ENCODE results near the gene DNHD1. TPM values are rescaled to one million over a fixed set of nuclear protein-coding genes. Genes with fewer than 3 reads are reported as not detected.
A peak's percentile ranks its signal among the peaks of the same experiment; 100 is the strongest.
"Not testable (repeated sequence)": the region's sequence is repeated elsewhere in the genome, so short reads cannot be mapped to it uniquely, and the experiment has no call there.

Gene DNHD1
- polyA plus RNA-seq, 6 donors from 2014 or later: 0.90 to 2.6 (median 1.7) TPM

DNA sequence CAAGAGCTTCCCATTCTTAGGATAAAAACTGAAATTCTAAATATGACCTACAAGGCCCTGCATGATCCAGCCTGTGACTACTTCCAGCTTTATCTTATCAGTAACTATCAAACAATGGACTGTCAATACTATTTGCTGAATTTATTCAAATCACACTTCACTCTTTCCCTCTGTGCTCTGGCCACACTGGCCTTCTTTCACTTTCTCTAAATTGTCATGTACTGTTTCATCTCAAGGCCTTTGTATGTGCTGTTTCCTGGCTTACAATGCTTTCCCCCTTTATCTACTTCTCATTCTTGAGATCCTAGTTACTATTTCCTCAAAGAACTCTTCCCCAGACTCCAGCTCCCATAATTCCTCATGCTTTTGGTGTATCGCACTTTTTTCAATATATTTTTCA lies 10.1 kb upstream of the DNHD1 start:
- H3K4me1 Mint-ChIP-seq: peaks cover 12 to 26% (median 21%) of the 10 kb centered on the region in 3 donors
- DNase-seq (no peak), ATAC-seq (ENCODE audit: low read depth in 2 of 2) (no peak)
- H3K4me3 Mint-ChIP-seq: no peak overlapping the region
- peaks cover 11% of the 10 kb centered on the region in 2 donors for H3K36me3 Mint-ChIP-seq
- H3K27ac Mint-ChIP-seq: no peak overlapping the region
- H3K9me3 Mint-ChIP-seq: no peaks in the 10 kb centered on the region
- H3K27me3 Mint-ChIP-seq: no peaks in the 10 kb centered on the region

DNA sequence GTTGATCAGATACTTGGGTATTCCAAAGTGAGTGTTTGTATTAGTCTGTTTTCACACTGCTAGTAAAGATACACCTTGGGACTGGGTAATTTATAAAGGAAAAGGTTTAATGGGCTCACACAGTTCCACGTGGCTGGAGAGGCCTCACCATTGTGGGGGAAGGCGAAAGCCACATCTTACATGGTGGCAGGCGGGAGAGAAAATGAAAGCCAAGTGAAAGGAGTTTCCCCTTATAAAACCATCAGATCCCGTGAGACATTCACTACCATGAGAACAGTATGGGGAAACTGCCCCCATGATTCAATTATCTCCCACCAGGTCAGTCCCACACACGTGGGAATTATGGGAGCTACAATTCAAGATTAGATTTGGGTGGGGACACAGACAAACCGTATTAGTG lies 8.7 kb upstream of the DNHD1 start:
- Mint-ChIP-seq H3K4me1 (peaks cover 7 to 13% (median 11%) of the 10 kb centered on the region in 3 donors), H3K36me3 (peaks cover 13 to 15% of the 10 kb centered on the region in 2 donors), H3K4me3 (no peak overlapping the region), H3K9me3 (no peaks in the 10 kb centered on the region), H3K27ac (peak overlapping the region in 1 of 6 donors; percentile 48), H3K27me3 (no peaks in the 10 kb centered on the region)
- DNase-seq: no peak
- no peak for ATAC-seq (ENCODE audit: low read depth in 2 of 2)

DNA sequence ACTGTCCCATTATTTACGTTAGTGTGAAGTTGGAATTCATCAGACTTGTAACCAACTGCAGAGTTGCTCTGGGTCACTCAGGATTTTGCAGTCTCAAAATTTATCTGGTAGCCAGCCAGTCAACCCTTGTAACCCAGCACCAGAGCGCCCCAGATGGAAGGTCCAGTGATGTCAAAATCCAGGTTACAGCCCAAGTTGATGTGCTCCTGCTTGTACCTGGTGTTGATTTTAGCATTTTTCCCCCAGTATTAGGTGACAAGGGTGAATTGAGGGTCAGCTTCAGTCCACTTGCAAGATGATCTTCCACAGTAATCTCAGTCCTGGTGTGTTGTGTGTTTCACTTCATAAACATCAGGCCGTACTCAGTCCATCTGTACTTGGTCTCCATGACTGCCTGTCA lies 8.3 kb upstream of the DNHD1 start:
- peaks cover 12% of the 10 kb centered on the region in 2 donors for H3K36me3 Mint-ChIP-seq
- H3K4me3 Mint-ChIP-seq: no peak overlapping the region
- H3K27me3 Mint-ChIP-seq: no peaks in the 10 kb centered on the region
- DNase-seq: no peak
- no peaks in the 10 kb centered on the region for H3K9me3 Mint-ChIP-seq
- H3K27ac Mint-ChIP-seq: peak overlapping the region in 3 of 6 donors; percentile 3 to 67 (median 4)
- ATAC-seq (ENCODE audit: low read depth in 2 of 2): no peak
- peaks cover 4 to 11% (median 7%) of the 10 kb centered on the region in 3 donors for H3K4me1 Mint-ChIP-seq

DNA sequence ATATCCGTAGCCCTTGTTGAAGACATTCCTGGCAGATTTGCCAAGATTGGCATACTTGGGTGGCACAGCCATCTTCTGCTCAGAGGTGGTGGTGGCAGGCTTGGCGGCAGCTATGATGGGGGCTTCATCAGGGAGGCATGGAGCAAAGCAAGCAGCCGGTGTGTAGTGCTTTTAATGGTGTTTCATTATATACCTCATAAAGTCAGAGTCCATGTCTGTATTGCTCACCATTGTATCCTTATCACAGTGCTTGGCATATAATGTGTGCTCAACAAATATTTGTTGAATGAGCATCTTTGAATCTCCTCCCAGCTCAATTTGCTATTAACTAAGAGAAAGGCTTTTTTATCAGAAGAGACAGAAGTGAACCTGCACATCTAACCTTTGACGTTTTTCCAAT lies 7.8 kb upstream of the DNHD1 start:
- Mint-ChIP-seq H3K36me3 (peaks cover 12% of the 10 kb centered on the region in 2 donors), H3K27me3 (no peaks in the 10 kb centered on the region), H3K4me3 (no peak overlapping the region), H3K27ac (peak overlapping the region in 4 of 6 donors; percentile 3 to 67 (median 16)), H3K4me1 (peaks cover 4 to 14% (median 7%) of the 10 kb centered on the region in 3 donors), H3K9me3 (no peaks in the 10 kb centered on the region)
- ATAC-seq (ENCODE audit: low read depth in 2 of 2): no peak
- no peak for DNase-seq

DNA sequence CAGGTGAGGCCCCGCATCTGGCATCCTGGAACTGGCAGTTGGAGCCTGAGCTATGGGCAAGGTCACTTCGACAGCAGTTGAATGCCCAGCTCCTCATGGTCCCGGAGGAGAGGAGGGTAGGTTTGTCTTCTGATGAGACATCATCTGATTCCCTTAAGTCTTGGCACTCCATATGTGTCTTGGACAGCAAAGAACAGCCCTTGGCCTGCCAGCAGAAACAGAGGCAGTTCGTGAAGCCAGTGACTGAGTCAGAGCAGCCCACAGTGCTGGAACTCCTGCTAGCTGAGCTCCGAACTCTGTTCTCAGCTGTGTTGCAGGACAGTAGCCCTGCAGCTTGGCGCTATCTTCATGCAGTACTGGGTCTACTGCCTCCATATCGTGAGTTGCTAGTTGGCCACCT lies 1.0 kb downstream of the DNHD1 start:
- Mint-ChIP-seq H3K9me3 (no peaks in the 10 kb centered on the region), H3K27ac (no peak overlapping the region), H3K4me1 (peaks cover 8 to 11% (median 8%) of the 10 kb centered on the region in 3 donors), H3K27me3 (no peaks in the 10 kb centered on the region), H3K36me3 (peaks cover 5 to 6% of the 10 kb centered on the region in 2 donors), H3K4me3 (no peak overlapping the region)
- ATAC-seq (ENCODE audit: low read depth in 2 of 2) (no peak), DNase-seq (no peak)

DNA sequence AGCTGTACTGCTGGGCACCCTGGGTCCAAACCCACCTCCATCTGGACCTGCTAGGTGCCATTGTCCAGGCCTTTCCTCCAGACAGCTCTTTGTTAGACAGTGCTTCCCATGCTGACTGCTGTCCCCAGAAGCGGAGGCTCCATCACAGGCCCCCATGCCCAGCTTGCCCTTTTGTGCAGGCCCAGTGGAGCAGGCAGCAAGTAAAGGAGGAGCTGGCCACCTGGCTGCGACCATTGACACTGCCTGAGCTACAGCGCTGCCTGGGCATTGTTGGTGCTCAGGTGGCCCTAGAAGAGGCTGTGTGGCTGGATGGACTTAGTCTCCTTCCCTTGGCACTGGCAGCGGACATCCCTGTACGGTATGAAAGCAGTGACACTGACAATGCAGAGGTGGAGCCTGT lies 1.5 kb downstream of the DNHD1 start:
- Mint-ChIP-seq H3K36me3 (peaks cover 5 to 10% of the 10 kb centered on the region in 2 donors), H3K9me3 (no peaks in the 10 kb centered on the region), H3K4me1 (peaks cover 8 to 11% (median 8%) of the 10 kb centered on the region in 3 donors), H3K27me3 (no peaks in the 10 kb centered on the region), H3K4me3 (peak overlapping the region in 1 of 8 donors; percentile 16), H3K27ac (peak overlapping the region in 1 of 6 donors; percentile 37)
- DNase-seq (no peak), ATAC-seq (ENCODE audit: low read depth in 2 of 2) (no peak)

DNA sequence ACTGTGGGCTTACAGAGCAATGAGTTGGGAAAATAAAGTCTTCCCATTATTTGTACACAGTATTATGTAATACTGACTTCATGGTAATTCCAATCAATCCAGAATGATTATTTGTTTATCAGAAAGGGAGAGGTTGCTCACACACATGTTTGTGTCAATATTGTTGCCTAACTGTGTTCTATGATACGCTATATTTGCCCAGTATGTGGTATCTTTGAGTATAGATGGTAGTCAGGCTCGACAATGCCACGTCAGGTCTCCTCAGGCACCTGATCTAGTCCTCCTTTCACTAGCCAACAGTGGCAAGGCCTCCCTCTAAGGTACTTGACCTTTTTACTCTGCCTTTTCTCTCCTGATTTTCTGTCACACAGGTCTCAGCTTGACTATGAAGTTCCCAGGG lies 5.3 kb downstream of the DNHD1 start:
- no peak for DNase-seq
- peaks cover 5 to 12% of the 10 kb centered on the region in 2 donors for H3K36me3 Mint-ChIP-seq
- H3K9me3 Mint-ChIP-seq: no peaks in the 10 kb centered on the region
- no peaks in the 10 kb centered on the region for H3K27me3 Mint-ChIP-seq
- H3K27ac Mint-ChIP-seq: peak overlapping the region in 2 of 6 donors; percentile 21 to 47
- H3K4me1 Mint-ChIP-seq: peaks cover 0 to 9% (median 2%) of the 10 kb centered on the region in 3 donors
- H3K4me3 Mint-ChIP-seq: no peak overlapping the region
- no peak for ATAC-seq (ENCODE audit: low read depth in 2 of 2)

DNA sequence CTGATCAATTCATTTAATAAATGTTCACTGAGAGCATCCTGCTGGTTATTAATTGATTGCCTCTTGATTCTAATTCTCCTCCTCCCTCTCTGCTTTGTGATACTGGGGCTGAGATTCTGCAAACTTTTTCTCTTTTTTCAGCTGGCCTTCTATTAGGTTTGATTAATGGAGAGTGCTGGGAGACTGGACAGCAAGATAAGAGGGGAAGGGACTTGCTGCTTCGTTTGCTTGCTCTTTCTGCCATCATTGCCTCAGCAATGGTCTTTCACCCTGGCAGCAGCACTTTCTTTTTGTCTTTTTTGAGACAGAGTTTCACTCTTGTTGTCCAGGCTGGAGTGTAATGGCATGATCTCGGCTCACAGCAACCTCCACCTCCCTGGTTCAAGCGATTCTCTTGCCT lies 7.1 kb downstream of the DNHD1 start:
- no peaks in the 10 kb centered on the region for H3K9me3 Mint-ChIP-seq
- H3K36me3 Mint-ChIP-seq: peaks cover 5 to 12% of the 10 kb centered on the region in 2 donors
- peak overlapping the region in 2 of 6 donors; percentile 9 to 20 for H3K27ac Mint-ChIP-seq
- DNase-seq: no peak
- H3K4me3 Mint-ChIP-seq: no peak overlapping the region
- peaks cover 0 to 5% (median 0%) of the 10 kb centered on the region in 3 donors for H3K4me1 Mint-ChIP-seq
- no peak for ATAC-seq (ENCODE audit: low read depth in 2 of 2)
- H3K27me3 Mint-ChIP-seq: no peaks in the 10 kb centered on the region

DNA sequence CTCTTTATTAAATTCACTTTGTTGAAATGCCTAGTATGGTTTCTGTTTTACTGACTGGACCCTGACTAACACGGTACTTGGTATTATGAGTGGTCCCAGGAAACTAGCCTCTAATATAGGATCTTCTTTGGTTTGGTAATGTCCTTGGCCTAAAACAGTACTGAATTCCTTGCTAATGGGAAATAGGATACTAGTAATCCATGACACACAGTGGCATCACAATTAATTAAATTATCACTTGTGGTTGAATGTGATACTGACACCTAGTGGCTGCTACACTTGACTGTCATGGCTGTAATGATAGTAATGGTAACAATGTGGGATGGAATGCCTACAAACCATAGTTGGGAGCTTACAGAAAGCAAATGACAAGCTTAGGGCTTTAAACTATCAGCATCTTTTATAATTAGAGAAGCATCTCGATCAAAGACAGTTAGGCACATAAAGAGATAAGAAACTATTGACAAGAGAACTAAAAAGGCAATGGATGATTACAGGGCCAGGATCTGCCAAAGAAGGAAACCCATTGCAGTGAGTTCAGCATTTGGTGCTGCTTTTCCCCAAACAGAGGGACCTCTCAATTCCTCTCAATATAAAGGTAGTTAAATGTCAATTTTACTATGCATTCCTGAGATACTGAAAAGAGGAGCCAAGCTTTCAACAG lies 8.6 kb downstream of the DNHD1 start:
- DNase-seq (peak; percentile 15), ATAC-seq (ENCODE audit: low read depth in 2 of 2) (peak in 1 of 2 donors; percentile 54)
- Mint-ChIP-seq H3K27me3 (no peaks in the 10 kb centered on the region), H3K4me1 (peaks cover 0 to 5% (median 0%) of the 10 kb centered on the region in 3 donors), H3K9me3 (no peaks in the 10 kb centered on the region), H3K36me3 (peaks cover 9 to 12% of the 10 kb centered on the region in 2 donors), H3K27ac (no peak overlapping the region), H3K4me3 (no peak overlapping the region)

DNA sequence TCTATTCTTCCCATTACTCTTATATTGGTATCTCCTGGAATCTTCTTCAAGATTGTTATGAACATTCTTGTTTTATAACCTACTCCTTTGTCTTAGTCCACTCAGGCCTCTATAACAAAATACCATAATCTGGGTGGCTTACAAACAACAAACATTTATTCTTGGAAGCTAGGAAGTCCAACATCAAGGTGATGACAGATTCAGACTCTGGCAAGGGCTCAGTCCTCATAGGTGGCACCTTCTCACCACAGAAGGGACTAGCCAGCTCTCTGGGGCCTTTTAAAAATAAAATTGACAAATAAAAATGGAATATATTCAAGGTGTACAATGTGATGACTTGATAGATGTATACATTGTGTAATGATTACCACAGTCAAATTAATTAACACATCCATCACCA lies 19.8 kb downstream of the DNHD1 start:
- H3K27ac Mint-ChIP-seq: peak overlapping the region in 2 of 6 donors; percentile 17 to 34
- H3K4me3 Mint-ChIP-seq: no peak overlapping the region
- no peak for ATAC-seq (ENCODE audit: low read depth in 2 of 2)
- no peak for DNase-seq
- no peaks in the 10 kb centered on the region for H3K27me3 Mint-ChIP-seq
- peaks cover 0 to 5% (median 0%) of the 10 kb centered on the region in 3 donors for H3K4me1 Mint-ChIP-seq
- H3K36me3 Mint-ChIP-seq: peaks cover 42 to 51% of the 10 kb centered on the region in 2 donors
- H3K9me3 Mint-ChIP-seq: peaks cover 0 to 10% (median 3%) of the 10 kb centered on the region in 7 donors

DNA sequence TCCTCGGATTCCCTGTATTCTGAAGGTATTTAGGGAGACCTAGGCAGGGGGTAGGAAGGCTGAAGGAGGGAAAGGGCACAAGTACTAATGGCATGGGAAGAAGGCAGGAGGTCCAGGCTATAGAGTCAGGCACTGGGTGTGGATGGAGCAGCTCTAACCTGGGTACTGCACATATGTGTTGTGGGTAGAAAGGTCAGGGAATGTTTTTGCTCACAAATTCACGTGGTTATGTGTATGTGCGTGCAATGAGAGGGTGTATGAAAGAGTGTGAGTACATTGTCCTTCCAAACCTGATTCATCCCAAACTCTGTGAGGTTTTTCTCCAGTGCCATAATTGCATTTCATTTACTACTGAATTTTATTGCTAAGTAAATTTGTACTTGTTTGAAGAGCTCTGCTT lies 23.2 kb downstream of the DNHD1 start:
- Mint-ChIP-seq H3K4me3 (no peak overlapping the region), H3K27ac (no peak overlapping the region), H3K36me3 (peaks cover 31 to 33% of the 10 kb centered on the region in 2 donors), H3K4me1 (peaks cover 0 to 5% (median 0%) of the 10 kb centered on the region in 3 donors), H3K9me3 (peaks cover 0 to 3% (median 0%) of the 10 kb centered on the region in 7 donors), H3K27me3 (no peaks in the 10 kb centered on the region)
- no peak for DNase-seq
- ATAC-seq (ENCODE audit: low read depth in 2 of 2): no peak

DNA sequence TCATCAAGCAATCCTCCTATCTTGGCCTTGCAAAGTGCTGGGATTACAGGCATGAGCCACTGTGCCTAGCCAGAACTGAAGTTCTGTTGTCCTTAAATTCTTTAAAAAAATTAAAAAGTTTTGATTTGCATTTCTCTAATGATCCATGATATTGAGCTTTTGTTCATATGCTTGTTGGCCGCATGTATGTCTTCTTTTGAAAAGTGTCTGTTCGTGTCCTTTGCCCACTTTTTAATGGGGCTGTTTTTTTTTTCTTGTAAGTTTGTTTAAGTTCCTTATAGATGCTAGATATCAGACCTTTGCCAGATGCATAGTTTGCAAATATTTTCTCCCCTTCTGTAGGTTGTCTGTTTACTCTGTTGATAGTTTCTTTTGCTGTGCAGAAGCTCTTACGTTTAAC lies 24.9 kb downstream of the DNHD1 start:
- not testable (repeated sequence) for ATAC-seq (ENCODE audit: low read depth in 2 of 2); H3K9me3 Mint-ChIP-seq; H3K4me3 Mint-ChIP-seq

DNA sequence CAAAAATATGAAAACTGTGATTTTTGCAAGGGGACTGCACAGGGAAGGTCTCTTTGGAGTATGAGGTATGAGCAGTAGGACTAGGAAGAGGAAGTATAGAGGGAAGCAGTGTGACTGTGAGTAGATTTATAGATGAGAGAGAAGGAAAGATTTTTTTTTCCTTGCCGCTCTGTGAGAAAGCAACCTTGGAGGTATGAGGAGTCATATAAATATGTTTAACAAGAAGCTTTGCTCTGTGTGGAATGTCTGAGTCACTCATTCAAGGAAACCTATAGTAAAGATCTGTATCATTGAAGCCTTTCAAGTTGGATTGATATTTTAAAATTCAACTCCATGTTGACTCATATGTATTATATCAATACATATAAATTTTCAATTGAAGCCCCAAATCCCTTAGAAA lies 26.2 kb downstream of the DNHD1 start:
- H3K27me3 Mint-ChIP-seq: no peaks in the 10 kb centered on the region
- no peaks in the 10 kb centered on the region for H3K9me3 Mint-ChIP-seq
- H3K4me3 Mint-ChIP-seq: no peak overlapping the region
- H3K27ac Mint-ChIP-seq: no peak overlapping the region
- DNase-seq (no peak), ATAC-seq (ENCODE audit: low read depth in 2 of 2) (no peak)
- H3K4me1 Mint-ChIP-seq: peaks cover 9 to 16% (median 13%) of the 10 kb centered on the region in 3 donors
- H3K36me3 Mint-ChIP-seq: peaks cover 16 to 17% of the 10 kb centered on the region in 2 donors

More for the DNA sequence above, 24.9 kb downstream of the DNHD1 start:
- Mint-ChIP-seq H3K36me3 (peaks cover 16 to 18% of the 10 kb centered on the region in 2 donors), H3K27ac (peak overlapping the region in 1 of 6 donors; percentile 1), H3K4me1 (peaks cover 9 to 11% (median 10%) of the 10 kb centered on the region in 3 donors)
- not testable (repeated sequence) for H3K27me3 Mint-ChIP-seq, DNase-seq

DNA sequence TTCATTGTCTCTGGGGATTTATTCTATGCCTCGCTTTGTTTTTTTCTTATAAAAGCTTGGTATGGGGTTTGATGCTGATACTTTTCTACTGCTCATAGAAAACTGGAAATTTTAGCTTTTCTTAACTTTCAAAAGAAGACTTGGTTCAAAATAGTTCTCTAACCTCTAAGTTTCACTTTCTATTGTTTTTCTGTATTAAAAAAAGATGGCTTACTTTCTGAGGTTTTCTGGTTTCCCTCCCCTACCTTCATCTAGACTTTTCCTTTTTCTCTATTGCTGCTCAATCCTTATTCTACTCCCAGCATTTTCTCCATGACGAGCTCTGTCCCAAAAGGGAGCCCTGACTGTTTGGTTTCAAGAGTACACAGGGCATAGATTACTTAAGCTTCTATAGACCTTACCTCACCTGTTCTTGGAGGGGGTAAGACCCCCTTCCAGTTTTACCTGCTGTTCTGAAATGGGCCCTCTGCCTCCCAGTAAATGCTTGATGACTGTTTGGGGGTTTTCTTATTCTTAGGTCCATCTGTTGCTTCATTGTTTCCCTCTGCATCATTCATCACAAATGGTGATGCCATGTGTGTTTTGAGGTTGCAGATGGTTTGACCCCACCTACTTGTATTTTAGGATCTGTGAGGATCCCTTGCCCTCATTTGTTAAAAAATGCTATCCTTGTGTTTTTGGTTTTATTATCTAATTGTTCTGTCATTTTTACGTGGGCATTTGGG lies 29.5 kb downstream of the DNHD1 start:
- Mint-ChIP-seq H3K4me1 (peaks cover 9 to 16% (median 13%) of the 10 kb centered on the region in 3 donors), H3K27ac (peak overlapping the region; percentile 17 to 78 (median 58)), H3K27me3 (no peaks in the 10 kb centered on the region), H3K9me3 (no peaks in the 10 kb centered on the region), H3K4me3 (no peak overlapping the region), H3K36me3 (no peaks in the 10 kb centered on the region)
- ATAC-seq (ENCODE audit: low read depth in 2 of 2): no peak
- no peak for DNase-seq
